DOHH2 (cell line): ENCODE data around the gene IRF2BPL.

ENCODE experiments used
- H3F3A ChIP-seq: fragments of 200-600 bp; sonication (generic), shearing (Covaris generic); 2 replicates; pipeline ENCODE4 v1.6.0; 2016; ENCODE audit warnings: antibody characterized with exemption, mild to moderate bottlenecking; ENCODE audit not compliant: control insufficient read depth, insufficient read depth
- H3K27ac ChIP-seq: fragments of 200-600 bp; sonication (generic); 2 replicates; pipeline ENCODE4 v1.5.1; 2014; ENCODE audit warnings: low read depth, mild to moderate bottlenecking, low read length, moderate library complexity
- H3K27me3 ChIP-seq: fragments of 200-600 bp; sonication (generic); 2 replicates; pipeline ENCODE4 v1.6.1; 2014; ENCODE audit warnings: mild to moderate bottlenecking, low read length, mixed read lengths; ENCODE audit not compliant: control insufficient read depth
- H3K36me3 ChIP-seq: fragments of 200-600 bp; sonication (generic); 2 replicates; pipeline ENCODE4 v1.6.1; 2014; ENCODE audit warnings: mild to moderate bottlenecking, low read length, moderate library complexity, mixed read lengths; ENCODE audit not compliant: control insufficient read depth
- H3K4me1 ChIP-seq: fragments of 200-600 bp; sonication (generic); 2 replicates; pipeline ENCODE4 v1.6.1; 2014; ENCODE audit warnings: mild to moderate bottlenecking, low read length, mixed read lengths; ENCODE audit not compliant: control insufficient read depth
- H3K4me2 ChIP-seq: fragments of 200-600 bp; sonication (generic); 2 replicates; pipeline ENCODE4 v1.6.0; 2014; ENCODE audit warnings: mild to moderate bottlenecking, low read length, moderate library complexity
- H3K4me3 ChIP-seq: fragments of 200-600 bp; sonication (generic); 2 replicates; pipeline ENCODE4 v1.5.1; 2014; ENCODE audit warnings: mild to moderate bottlenecking, low read length, mixed read lengths
- H3K79me2 ChIP-seq: fragments of 200-600 bp; sonication (generic); 2 replicates; pipeline ENCODE4 v1.6.1; 2014; ENCODE audit warnings: mild to moderate bottlenecking, low read length, mixed read lengths; ENCODE audit not compliant: control insufficient read depth
- H3K9me2 ChIP-seq: fragments of 200-600 bp; sonication (generic); replicated peaks from 2 replicates; pipeline ENCODE4 v1.6.1; 2014; ENCODE audit warnings: mild to moderate bottlenecking, low read length, mixed read lengths; ENCODE audit not compliant: control insufficient read depth
- H3K9me3 ChIP-seq: fragments of 200-600 bp; sonication (generic); 2 replicates; pipeline ENCODE4 v1.6.1; 2014; ENCODE audit warnings: antibody characterized with exemption, low read length, mixed read lengths; ENCODE audit not compliant: control insufficient read depth, insufficient read depth
- H4K20me1 ChIP-seq: fragments of 200-600 bp; sonication (generic); 2 replicates; pipeline ENCODE4 v1.6.0; 2014; ENCODE audit warnings: low read depth, mild to moderate bottlenecking, antibody characterized with exemption, low read length, moderate library complexity; ENCODE audit not compliant: control insufficient read depth, insufficient read depth
- EZH2phosphoT487 ChIP-seq: fragments of 200-600 bp; sonication (generic); IDR thresholded peaks from 2 replicates; pipeline ENCODE4 v1.6.1; 2017; ENCODE audit warnings: borderline replicate concordance, mild to moderate bottlenecking, antibody characterized with exemption, low read length, moderate library complexity, mixed read lengths
- TF ChIP-seq, protein P1 (sequence below): fragments of 200-600 bp; sonication (generic); IDR thresholded peaks from one replicate; pipeline ENCODE4 v1.5.1; 2014; ENCODE audit warnings: antibody characterized with exemption, mild to moderate bottlenecking, low read depth, low read length; ENCODE audit not compliant: poor library complexity, severe bottlenecking

Gene IRF2BPL

DNA sequence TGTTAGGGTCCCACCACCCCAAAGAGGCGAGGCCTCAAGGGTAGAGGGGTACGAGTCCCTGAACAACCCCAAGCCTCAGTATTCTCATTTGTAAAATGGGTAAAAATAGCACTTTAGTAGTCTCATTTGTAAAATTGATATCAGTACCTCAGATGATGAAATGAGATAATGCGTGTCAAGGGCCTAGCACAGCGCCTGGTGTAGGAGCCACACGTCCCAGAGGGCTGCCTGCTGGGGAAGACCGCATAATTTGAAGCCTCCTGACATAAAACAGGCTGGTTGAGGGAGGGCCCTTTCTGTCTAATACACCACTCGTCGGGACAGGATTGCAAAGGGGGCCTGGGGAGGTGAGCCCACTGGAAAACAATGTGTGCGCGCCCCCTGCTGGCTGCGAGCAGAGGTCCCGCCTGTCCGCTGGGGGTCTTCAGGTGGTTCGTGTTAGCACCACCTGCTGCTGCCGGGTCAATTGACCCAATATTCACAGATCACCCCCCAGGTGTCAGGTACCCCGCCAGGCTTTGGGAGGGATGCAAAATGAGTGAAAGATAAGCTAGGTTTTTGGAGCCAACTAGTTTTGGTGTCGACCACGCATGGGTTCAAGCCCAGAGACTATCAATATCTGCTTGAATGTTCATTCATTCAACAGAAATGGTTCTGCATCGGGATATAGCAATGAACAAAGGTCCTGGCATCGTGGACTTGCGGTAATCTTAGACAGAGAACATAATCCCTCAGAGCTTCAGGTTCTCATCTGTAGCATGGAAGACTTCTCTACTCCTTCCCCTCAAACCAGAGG lies 24.7 kb upstream of the IRF2BPL start:
- Histone ChIP-seq H3K4me2 (no peak overlapping the region), H3K36me3 (no peaks in the 10 kb centered on the region), H3K27me3 (peaks cover 25% of the 10 kb centered on the region), H3K4me3 (no peak overlapping the region), H3K9me2 (no peaks in the 10 kb centered on the region), H3K79me2 (no peaks in the 10 kb centered on the region), H3K27ac (no peak overlapping the region), H3K4me1 (no peaks in the 10 kb centered on the region), H4K20me1 (no peaks in the 10 kb centered on the region), H3K9me3 (no peaks in the 10 kb centered on the region), H3F3A (no peaks in the 10 kb centered on the region)
- TF ChIP-seq, protein P1, sequence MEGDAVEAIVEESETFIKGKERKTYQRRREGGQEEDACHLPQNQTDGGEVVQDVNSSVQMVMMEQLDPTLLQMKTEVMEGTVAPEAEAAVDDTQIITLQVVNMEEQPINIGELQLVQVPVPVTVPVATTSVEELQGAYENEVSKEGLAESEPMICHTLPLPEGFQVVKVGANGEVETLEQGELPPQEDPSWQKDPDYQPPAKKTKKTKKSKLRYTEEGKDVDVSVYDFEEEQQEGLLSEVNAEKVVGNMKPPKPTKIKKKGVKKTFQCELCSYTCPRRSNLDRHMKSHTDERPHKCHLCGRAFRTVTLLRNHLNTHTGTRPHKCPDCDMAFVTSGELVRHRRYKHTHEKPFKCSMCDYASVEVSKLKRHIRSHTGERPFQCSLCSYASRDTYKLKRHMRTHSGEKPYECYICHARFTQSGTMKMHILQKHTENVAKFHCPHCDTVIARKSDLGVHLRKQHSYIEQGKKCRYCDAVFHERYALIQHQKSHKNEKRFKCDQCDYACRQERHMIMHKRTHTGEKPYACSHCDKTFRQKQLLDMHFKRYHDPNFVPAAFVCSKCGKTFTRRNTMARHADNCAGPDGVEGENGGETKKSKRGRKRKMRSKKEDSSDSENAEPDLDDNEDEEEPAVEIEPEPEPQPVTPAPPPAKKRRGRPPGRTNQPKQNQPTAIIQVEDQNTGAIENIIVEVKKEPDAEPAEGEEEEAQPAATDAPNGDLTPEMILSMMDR = peak; percentile 99
- TF ChIP-seq EZH2phosphoT487 = no peak

DNA sequence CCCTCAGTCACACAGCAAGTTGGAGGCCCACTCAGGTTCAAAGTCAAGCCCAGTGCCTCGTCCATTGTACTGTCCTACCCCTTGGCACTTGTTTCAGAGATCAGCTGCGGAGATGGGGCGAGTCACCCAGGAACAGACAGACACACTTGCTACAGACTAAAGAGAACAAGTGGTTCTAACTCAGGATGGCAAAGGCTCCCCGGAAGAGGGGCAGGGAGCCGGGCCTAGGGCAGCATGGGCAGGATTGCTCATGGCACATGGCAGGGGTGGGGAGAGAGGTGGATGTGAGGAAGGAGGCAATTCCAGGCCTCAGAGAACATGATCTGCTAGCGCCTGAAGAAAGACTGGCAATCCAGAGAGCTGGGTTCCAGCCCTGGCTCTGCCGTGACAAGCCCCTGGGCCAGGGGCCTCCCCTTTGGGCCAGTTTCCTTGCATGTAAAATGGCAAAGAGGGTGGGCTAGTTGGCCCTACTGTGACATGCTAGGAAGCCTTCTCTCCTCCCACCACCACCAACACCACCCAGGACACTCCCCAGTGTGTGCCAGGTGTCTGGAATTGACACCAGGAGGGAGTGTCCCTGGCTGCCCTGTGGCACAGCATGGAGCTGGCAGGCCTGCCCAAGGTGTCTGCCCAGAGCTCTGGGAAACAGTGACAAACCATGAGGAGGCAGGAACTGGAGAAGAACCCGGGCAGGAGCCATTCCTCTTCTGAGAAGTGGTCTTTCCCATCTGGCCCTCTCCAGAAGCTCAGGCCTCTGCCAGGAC lies 24.0 kb upstream of the IRF2BPL start:
- Histone ChIP-seq H3F3A (no peaks in the 10 kb centered on the region), H4K20me1 (no peaks in the 10 kb centered on the region), H3K27me3 (peaks cover 22% of the 10 kb centered on the region), H3K27ac (no peak overlapping the region), H3K4me3 (no peak overlapping the region), H3K9me2 (no peaks in the 10 kb centered on the region), H3K36me3 (no peaks in the 10 kb centered on the region), H3K4me1 (no peaks in the 10 kb centered on the region), H3K4me2 (no peak overlapping the region), H3K9me3 (no peaks in the 10 kb centered on the region), H3K79me2 (no peaks in the 10 kb centered on the region)
- TF ChIP-seq, protein P1 = no peak
- TF ChIP-seq EZH2phosphoT487 = no peak

DNA sequence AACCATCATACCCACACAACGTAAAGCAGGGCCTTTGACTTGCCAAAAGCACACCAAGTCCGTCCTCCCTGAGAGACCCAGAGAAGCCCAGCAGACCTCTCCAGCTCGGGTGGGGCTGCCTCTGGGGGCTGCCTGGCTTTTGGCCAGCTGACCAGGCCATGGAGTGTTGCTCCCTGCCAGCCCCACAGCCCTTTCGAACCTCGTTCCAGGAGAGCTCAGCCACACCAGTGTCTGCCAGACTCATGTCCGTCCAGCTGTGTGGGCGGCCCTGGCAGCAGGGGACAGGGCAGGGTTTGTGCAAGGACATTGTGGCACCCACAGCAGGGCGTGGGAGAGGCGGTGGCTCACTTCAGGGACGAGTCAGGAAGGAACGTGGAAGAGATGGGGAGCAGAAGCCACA lies 22.6 kb upstream of the IRF2BPL start:
- H3K79me2 ChIP-seq = no peaks in the 10 kb centered on the region
- TF ChIP-seq, protein P1 = no peak
- TF ChIP-seq EZH2phosphoT487 = no peak
- H3K4me3 ChIP-seq = no peak overlapping the region
- peaks cover 29% of the 10 kb centered on the region for H3K27me3 ChIP-seq
- no peak overlapping the region for H3K27ac ChIP-seq
- H3K4me1 ChIP-seq = no peaks in the 10 kb centered on the region
- H4K20me1 ChIP-seq = no peaks in the 10 kb centered on the region
- no peaks in the 10 kb centered on the region for H3K9me3 ChIP-seq
- no peak overlapping the region for H3K4me2 ChIP-seq
- H3K9me2 ChIP-seq = no peaks in the 10 kb centered on the region
- no peaks in the 10 kb centered on the region for H3F3A ChIP-seq
- no peaks in the 10 kb centered on the region for H3K36me3 ChIP-seq
